Activated CD4-positive, CD25-positive, alpha-beta regulatory T cell treated with anti-CD3 and anti-CD28 coated beads, Interleukin-2, amount 50 U/mL, for 24 hours (primary cell): Measurements from ENCODE around the gene DLL1.
"Not testable (repeated sequence)": the region's sequence is repeated elsewhere in the genome, so short reads cannot be mapped to it uniquely, and the experiment has no call there.

Experiments
- ATAC-seq, 2 donors: fragments of 150-1000 bp; cut with Tn5 transposase; one replicate each; pipeline ENCODE4 v1.10.0; 2021; ENCODE audit warnings: mild to moderate bottlenecking in 1 of 2, moderate library complexity in 1 of 2

The DLL1 gene

GRCh38 chr6:170267688-170268087, 23.2 kb downstream of the DLL1 start:
- ATAC-seq, result no peak

GRCh38 chr6:170266061-170266825, 24.6 kb downstream of the DLL1 start:
- no peak for ATAC-seq

- ATAC-seq, result no peak
These were observed 25.2 kb downstream of the DLL1 start for GRCh38 chr6:170265655-170266054.

DNA sequence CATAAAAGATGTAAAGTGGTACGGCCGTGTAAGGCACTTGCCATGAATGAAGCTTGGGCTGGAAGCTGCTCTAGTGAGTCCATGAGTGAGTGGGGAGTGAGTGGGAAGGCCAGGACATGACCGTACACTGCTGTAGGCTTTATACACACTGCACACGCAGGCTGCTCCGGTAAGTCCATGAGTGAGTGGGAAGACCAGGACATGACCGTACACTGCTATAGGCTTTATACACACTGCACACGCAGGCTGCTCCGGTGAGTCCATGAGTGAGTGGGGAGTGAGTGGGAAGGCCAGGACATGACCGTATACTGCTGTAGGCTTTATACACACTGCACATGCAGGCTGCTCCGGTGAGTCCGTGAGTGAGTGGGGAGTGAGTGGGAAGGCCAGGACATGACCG, 26.2 kb downstream of the DLL1 start:
- not testable (repeated sequence) for ATAC-seq

GRCh38 chr6:170264086-170264485, 26.8 kb downstream of the DLL1 start:
- no peak for ATAC-seq

GRCh38 chr6:170263410-170263809, 27.5 kb downstream of the DLL1 start:
- no peak for ATAC-seq

DNA sequence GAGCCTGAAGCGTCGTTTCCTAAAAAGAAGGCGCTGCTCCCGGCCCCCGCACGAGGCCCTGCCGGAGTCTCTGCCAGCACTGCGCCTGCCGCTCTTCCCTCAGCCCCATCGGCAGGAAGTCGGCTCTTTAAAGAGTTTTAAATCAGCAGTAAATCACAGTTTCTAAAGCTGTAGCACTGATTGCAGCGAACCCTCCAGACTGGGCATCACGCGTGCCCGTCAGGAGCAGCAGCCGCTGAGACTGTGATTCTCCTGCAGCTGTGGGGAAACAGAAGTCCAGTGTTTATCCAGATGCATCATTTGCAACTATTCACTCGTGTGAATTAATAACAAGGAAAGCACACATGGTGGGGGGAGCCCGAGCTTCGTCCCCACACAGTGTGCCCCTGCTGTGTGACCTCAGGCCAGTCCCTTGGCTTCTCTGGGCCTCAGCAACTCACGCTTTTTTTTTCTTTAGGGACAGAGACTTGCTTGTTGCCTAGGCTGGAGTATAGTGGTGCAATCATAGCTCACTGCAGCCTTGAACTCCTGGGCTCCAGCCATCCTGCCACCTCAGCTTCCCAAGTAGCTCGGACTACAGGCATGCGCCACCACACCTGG, 28.3 kb downstream of the DLL1 start:
- ATAC-seq, result no peak

GRCh38 chr6:170261643-170262488, 29.0 kb downstream of the DLL1 start:
- no peak for ATAC-seq

GRCh38 chr6:170260686-170261085, 30.2 kb downstream of the DLL1 start:
- ATAC-seq, result no peak

DNA sequence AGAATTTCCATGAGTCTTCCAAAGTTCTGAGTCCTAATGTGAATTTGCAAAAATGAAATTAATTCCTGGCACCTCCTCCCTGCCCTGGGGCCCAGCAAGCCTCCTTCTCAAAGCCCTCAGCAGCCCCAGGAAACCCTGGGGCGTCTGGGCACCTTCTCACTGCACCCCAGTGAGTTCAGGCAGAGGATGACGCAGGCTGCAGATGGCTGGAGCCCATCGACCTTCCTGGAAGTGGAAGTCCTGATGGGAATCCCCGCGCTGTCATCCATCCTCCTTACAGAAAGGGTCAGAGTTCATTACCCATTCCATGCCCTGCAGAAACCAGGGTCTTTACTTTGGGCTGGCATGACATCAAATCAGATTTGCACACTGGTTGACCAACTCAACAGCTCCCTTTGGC, 31.6 kb downstream of the DLL1 start:
- no peak for ATAC-seq

DNA sequence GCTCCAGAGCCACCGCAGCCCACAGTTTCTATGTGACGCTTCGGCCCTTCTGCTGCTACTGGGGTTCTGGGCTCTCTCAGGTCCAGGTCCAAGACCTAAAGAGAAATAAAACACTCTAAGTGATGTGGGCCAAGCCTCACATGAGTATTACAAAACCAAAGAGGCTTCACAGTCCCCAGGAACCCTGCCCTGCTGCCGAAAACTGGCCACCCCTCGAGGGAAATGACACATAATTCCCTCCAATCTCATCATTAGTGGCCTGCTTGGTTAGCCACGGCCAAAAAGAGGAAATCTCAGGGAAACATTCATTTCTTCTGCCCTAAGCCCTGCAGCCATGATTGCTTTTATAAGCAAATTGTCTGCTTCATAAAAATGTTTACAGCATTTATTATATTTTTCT, 32.5 kb downstream of the DLL1 start:
- no peak for ATAC-seq

- no peak for ATAC-seq
These were observed 33.5 kb downstream of the DLL1 start for GRCh38 chr6:170257376-170257775.

DNA sequence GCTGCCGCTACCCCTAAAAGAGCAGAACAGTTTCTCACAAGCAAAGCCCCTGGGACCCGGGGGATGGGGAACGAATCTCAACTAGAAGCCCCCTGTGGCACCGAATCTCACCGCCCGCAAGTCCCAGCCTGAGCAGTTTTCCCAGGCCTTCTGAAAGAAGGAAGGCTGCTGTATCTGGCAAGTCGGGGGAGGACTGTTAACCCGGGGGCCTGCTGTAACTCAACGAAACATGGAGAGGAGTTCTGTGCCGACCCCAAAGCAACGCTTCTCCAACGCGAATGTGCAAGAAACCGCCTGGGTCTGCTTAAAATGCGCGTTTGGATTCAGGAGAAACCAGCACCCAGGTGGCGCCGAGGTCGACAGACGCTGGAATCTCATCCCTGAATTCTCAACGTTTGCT, 34.2 kb downstream of the DLL1 start:
- no peak for ATAC-seq

GRCh38 chr6:170255426-170256125, 35.3 kb downstream of the DLL1 start:
- ATAC-seq, result no peak

- no peak for ATAC-seq
These were observed 36.3 kb downstream of the DLL1 start for GRCh38 chr6:170254315-170255213.

DNA sequence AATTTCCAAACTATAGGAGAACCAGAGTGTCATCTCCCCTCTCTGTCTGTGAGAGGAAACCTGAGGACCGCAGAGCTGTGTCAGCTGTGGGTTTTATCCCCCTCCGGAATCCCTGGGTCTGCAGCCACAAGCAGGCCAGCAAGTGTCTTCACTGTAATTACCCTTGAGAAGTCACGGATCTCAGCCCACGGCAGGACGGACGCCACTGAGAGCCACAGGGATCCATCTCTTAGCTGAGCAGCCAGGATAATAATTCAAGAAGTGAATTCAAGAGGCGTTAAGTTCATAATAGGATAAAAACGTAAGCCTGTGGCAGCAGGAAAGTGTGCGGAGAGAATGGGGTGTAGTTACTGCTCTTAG, 37.0 kb downstream of the DLL1 start:
- ATAC-seq, result no peak

DNA sequence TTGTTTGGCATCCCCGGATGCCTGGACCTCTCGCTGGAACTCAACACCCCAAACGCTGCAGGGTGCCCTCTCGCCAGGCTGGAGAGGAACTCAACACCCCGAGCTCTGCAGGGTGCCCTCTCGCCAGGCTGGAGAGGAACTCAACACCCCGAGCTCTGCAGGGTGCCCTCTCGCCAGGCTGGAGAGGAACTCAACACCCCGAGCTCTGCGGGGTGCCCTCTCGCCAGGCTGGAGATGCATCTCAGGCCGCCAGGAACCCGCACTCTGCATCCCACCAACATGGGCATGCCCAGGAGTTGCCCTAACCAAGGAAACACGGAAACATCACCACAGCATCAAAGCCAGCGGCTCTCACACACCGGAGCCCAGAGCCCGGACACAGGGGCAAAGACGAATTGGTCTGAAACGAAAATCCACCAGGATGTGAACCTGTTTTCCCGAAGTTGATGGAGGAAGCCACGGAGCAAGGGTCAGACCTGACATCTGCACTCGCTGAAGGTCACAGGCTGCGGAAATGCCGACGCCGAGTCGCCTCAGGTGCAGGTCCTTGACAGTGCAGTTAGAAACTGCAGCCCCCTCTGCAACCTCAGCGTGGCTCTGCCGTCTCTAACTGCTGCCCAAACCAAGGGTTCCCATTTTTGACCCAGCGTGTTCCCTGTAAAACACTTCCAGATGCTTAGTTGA, 37.5 kb downstream of the DLL1 start:
- no peak for ATAC-seq

GRCh38 chr6:170251776-170252571, 38.9 kb downstream of the DLL1 start:
- no peak for ATAC-seq

- no peak for ATAC-seq
These were observed 39.7 kb downstream of the DLL1 start for GRCh38 chr6:170250981-170251775.

DNA sequence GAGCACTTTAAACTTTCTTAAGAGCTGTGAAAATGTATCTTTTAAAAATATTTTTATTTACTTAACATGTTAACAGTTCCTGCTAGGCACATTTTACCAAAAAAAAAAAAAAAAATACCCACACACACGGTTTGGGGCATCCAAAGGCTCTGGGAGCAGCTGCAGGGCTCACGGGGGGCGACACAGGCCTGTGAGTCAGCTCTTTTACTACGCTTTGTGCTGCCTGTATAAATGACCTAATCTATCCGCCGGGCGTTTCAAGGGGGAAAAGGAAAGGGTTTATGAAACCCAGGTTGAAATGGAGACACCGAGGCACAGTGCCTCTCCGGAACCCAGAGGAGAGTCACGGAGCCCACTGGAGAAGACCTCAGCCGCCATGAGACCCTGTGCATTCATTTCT, 40.4 kb downstream of the DLL1 start:
- no peak for ATAC-seq
